GM18520 (cell line): ENCODE data around the gene RHOH.

ENCODE experiments used
- ATAC-seq: cut with Tn5 transposase; IDR thresholded peaks from one replicate; pipeline ENCODE4 v1.9.1; 2021; ENCODE audit not compliant: unreplicated experiment

Gene RHOH

GRCh38 chr4:40204507-40205258, 7.9 kb downstream of the RHOH start:
- no peak for ATAC-seq

GRCh38 chr4:40205259-40206198, 8.7 kb downstream of the RHOH start:
- ATAC-seq = peak; percentile 28

- no peak for ATAC-seq
Measured at GRCh38 chr4:40206426-40206825, 9.6 kb downstream of the RHOH start.

- no peak for ATAC-seq
Measured at GRCh38 chr4:40209401-40209800, 12.6 kb downstream of the RHOH start.

- no peak for ATAC-seq
Measured at GRCh38 chr4:40210776-40211175, 13.9 kb downstream of the RHOH start.

- no peak for ATAC-seq
Measured at GRCh38 chr4:40211224-40212185, 14.7 kb downstream of the RHOH start.

GRCh38 chr4:40212674-40213527, 16.1 kb downstream of the RHOH start:
- ATAC-seq = no peak

GRCh38 chr4:40214038-40214437, 17.2 kb downstream of the RHOH start:
- ATAC-seq = no peak

- ATAC-seq = no peak
Measured at GRCh38 chr4:40214661-40215418, 18.0 kb downstream of the RHOH start.

- no peak for ATAC-seq
Measured at GRCh38 chr4:40216622-40217366, 20.0 kb downstream of the RHOH start.

GRCh38 chr4:40221744-40222143, 24.9 kb downstream of the RHOH start:
- ATAC-seq = no peak

GRCh38 chr4:40223343-40223742, 26.5 kb downstream of the RHOH start:
- no peak for ATAC-seq

GRCh38 chr4:40224432-40224831, 27.6 kb downstream of the RHOH start:
- ATAC-seq = no peak

- no peak for ATAC-seq
Measured at GRCh38 chr4:40225497-40225896, 28.7 kb downstream of the RHOH start.

GRCh38 chr4:40227284-40227683, 30.5 kb downstream of the RHOH start:
- ATAC-seq = peak; percentile 69

- peak; percentile 27 for ATAC-seq
Measured at GRCh38 chr4:40228497-40229365, 31.9 kb downstream of the RHOH start.

- ATAC-seq = no peak
Measured at GRCh38 chr4:40231316-40231863, 34.6 kb downstream of the RHOH start.
